Peyer's patch (tissue), 4 donors: ENCODE data around the gene GGTLC1. TPM values are rescaled to one million over a fixed set of nuclear protein-coding genes. Genes with fewer than 3 reads are reported as not detected.
A peak's percentile ranks its signal among the peaks of the same experiment; 100 is the strongest.

Experiments
- DNase-seq, 3 donors: peaks; one replicate each; pipeline ENCODE4 v3.0.0-alpha.2; 2017 to 2019
- H3K27ac ChIP-seq, 4 donors: fragments of 200-600 bp; sonication (generic); one replicate each; pipeline ENCODE4 v1.5.1; 2016 to 2019
- H3K27me3 ChIP-seq, 2 donors: fragments of 200-600 bp; sonication (generic); one replicate each; pipeline ENCODE4 v1.5.1; 2019
- H3K36me3 ChIP-seq, 3 donors: fragments of 200-600 bp; sonication (generic); one replicate each; pipeline ENCODE4 v1.5.1; 2016 to 2019
- H3K4me1 ChIP-seq, 4 donors: fragments of 200-600 bp; sonication (generic); one replicate each; pipeline ENCODE4 v1.5.1; 2016 to 2019
- H3K4me3 ChIP-seq, 4 donors: fragments of 200-600 bp; sonication (generic); 1 replicate in 3 of 4; 2 replicates in 1 of 4; pipeline ENCODE4 v1.5.1; 2016 to 2019; ENCODE audit warnings: mild to moderate bottlenecking in 1 of 4
- H3K9me3 ChIP-seq, 4 donors: fragments of 200-600 bp; sonication (generic); one replicate each; pipeline ENCODE4 v1.5.1; 2016 to 2019; ENCODE audit warnings: mild to moderate bottlenecking in 1 of 4
- POLR2A ChIP-seq, 2 donors: fragments of 450-650 bp; IDR thresholded peaks; one replicate each; pipeline ENCODE4 v1.5.1; 2017; ENCODE audit warnings: antibody characterized with exemption in 2 of 2, mild to moderate bottlenecking in 2 of 2, moderate library complexity in 2 of 2
- small RNA-seq, 2 donors: library from RNA; depleted of rRNA; stranded (forward); fragments of <200 nt; gene quantifications; one replicate each; pipeline ENCODE3, GENCODE V24; 2016
- total RNA-seq, 4 donors: library from RNA; depleted of rRNA; stranded (reverse); fragments of >200 nt; gene quantifications; one replicate each; pipeline ENCODE4 v1.1.0, GENCODE V29; 2016
- TF ChIP-seq, protein P1 (sequence below), 6 experiments: fragments of 450-650 bp in 4 of 6; fragments of 200-600 bp in 2 of 6; sonication (generic) in 1 of 6; IDR thresholded peaks; one replicate each; pipeline ENCODE4 v1.5.1; 2017 to 2019; ENCODE audit warnings: antibody characterized with exemption in 6 of 6, mild to moderate bottlenecking in 3 of 6, moderate library complexity in 1 of 6

Gene GGTLC1
- total RNA-seq, 4 donors from 2014 or later = not detected

- Histone ChIP-seq H3K4me3 (no peak overlapping the region), H3K27ac (no peak overlapping the region), H3K27me3 (no peaks in the 10 kb centered on the region), H3K9me3 (no peaks in the 10 kb centered on the region), H3K36me3 (no peaks in the 10 kb centered on the region), H3K4me1 (no peaks in the 10 kb centered on the region)
- no peak for TF ChIP-seq POLR2A (IDR thresholded peaks at IDR 0.05)
- TF ChIP-seq, protein P1, sequence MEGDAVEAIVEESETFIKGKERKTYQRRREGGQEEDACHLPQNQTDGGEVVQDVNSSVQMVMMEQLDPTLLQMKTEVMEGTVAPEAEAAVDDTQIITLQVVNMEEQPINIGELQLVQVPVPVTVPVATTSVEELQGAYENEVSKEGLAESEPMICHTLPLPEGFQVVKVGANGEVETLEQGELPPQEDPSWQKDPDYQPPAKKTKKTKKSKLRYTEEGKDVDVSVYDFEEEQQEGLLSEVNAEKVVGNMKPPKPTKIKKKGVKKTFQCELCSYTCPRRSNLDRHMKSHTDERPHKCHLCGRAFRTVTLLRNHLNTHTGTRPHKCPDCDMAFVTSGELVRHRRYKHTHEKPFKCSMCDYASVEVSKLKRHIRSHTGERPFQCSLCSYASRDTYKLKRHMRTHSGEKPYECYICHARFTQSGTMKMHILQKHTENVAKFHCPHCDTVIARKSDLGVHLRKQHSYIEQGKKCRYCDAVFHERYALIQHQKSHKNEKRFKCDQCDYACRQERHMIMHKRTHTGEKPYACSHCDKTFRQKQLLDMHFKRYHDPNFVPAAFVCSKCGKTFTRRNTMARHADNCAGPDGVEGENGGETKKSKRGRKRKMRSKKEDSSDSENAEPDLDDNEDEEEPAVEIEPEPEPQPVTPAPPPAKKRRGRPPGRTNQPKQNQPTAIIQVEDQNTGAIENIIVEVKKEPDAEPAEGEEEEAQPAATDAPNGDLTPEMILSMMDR (IDR thresholded peaks at IDR 0.05) = no peak
- no peak for DNase-seq
Measured at GRCh38 chr20:23943304-23943703, 45.3 kb downstream of the GGTLC1 start.

DNA sequence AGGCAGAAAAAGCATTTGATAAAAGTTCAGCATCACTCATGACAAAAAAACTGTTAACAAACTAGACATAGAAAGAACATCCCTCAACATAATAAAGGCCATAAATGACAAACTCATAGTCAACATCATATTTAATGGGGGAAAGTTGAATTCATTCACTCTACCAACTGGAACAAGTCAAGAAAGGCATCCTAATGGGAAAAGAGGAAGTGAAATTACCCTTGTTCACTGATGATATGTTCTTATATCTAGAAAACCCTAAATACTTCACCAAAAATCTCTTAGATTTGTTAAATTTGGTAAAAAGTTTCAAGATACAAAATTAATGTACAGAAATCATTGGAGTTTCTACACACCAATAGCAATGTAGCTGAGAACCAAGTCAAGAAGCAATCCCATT lies 48.9 kb downstream of the GGTLC1 start:
- no peak overlapping the region for H3K27ac ChIP-seq

GRCh38 chr20:23939063-23939462 lies 49.5 kb downstream of the GGTLC1 start:
- TF ChIP-seq, protein P1 (IDR thresholded peaks at IDR 0.05) = no peak
- TF ChIP-seq POLR2A (IDR thresholded peaks at IDR 0.05) = no peak

More for the DNA sequence above, 48.9 kb downstream of the GGTLC1 start:
- H3K36me3 ChIP-seq = no peaks in the 10 kb centered on the region
- no peak overlapping the region for H3K4me3 ChIP-seq
- no peaks in the 10 kb centered on the region for H3K4me1 ChIP-seq
- H3K9me3 ChIP-seq = no peaks in the 10 kb centered on the region
- no peak for TF ChIP-seq POLR2A (IDR thresholded peaks at IDR 0.05)
- TF ChIP-seq, protein P1 (IDR thresholded peaks at IDR 0.05) = no peak
- H3K27me3 ChIP-seq = no peaks in the 10 kb centered on the region
- DNase-seq = no peak

GRCh38 chr20:23938118-23938438 lies 50.5 kb downstream of the GGTLC1 start:
- Histone ChIP-seq H3K27me3 (no peaks in the 10 kb centered on the region), H3K9me3 (no peaks in the 10 kb centered on the region), H3K4me3 (no peak overlapping the region), H3K36me3 (no peaks in the 10 kb centered on the region), H3K27ac (no peak overlapping the region), H3K4me1 (no peaks in the 10 kb centered on the region)
- TF ChIP-seq POLR2A (IDR thresholded peaks at IDR 0.05) = no peak
- TF ChIP-seq, protein P1 (IDR thresholded peaks at IDR 0.05) = no peak
- no peak for DNase-seq

More at GRCh38 chr20:23939063-23939462, 49.5 kb downstream of the GGTLC1 start:
- H3K27ac ChIP-seq = no peak overlapping the region
- no peaks in the 10 kb centered on the region for H3K9me3 ChIP-seq
- H3K4me1 ChIP-seq = no peaks in the 10 kb centered on the region
- no peak for DNase-seq
- H3K27me3 ChIP-seq = no peaks in the 10 kb centered on the region
- H3K36me3 ChIP-seq = no peaks in the 10 kb centered on the region
- H3K4me3 ChIP-seq = no peak overlapping the region

GRCh38 chr20:23937303-23938117 lies 51.1 kb downstream of the GGTLC1 start:
- no peak overlapping the region for H3K27ac ChIP-seq
- no peaks in the 10 kb centered on the region for H3K36me3 ChIP-seq
- H3K9me3 ChIP-seq = no peaks in the 10 kb centered on the region
- DNase-seq = peak in 2 of 3 donors; percentile 54 to 58
- no peaks in the 10 kb centered on the region for H3K4me1 ChIP-seq
- TF ChIP-seq, protein P1 (IDR thresholded peaks at IDR 0.05) = peak; percentile 10 to 72 (median 52)
- no peak for TF ChIP-seq POLR2A (IDR thresholded peaks at IDR 0.05)
- H3K4me3 ChIP-seq = no peak overlapping the region
- no peaks in the 10 kb centered on the region for H3K27me3 ChIP-seq

Small RNA genes lying within 50 kb of the gene (small RNA-seq; reads per million reads assigned to genes)
- gene AL133466.1 = 0 reads per million in 2 donors

Other genes starting within 250 kb of the GGTLC1 start
- gene CST1, start 237.8 kb downstream of the GGTLC1 start, total RNA-seq = not detected
- gene CST2, start 162.1 kb downstream of the GGTLC1 start, total RNA-seq = not detected
- gene CST5, start 109.0 kb downstream of the GGTLC1 start, total RNA-seq = not detected